Cardiac fibroblast (primary cell): Measurements from ENCODE around the gene STARD13.
"Not testable (repeated sequence)": the region's sequence is repeated elsewhere in the genome, so short reads cannot be mapped to it uniquely, and the experiment has no call there.

Experiments used
- DNase-seq, 2 donors: peaks; one replicate each; pipeline versions ENCODE4 v3.0.0 to v3.0.0-alpha.2; 2010; ENCODE audit warnings: low read depth in 2 of 2
- H3K4me3 ChIP-seq, 2 donors: replicated peaks in 1 of 2; 1 replicate in 1 of 2; 2 replicates in 1 of 2; pipeline ENCODE4 v1.5.1; 2011; ENCODE audit warnings: low read depth in 2 of 2, low read length in 2 of 2, mild to moderate bottlenecking in 2 of 2, moderate library complexity in 1 of 2
- CTCF ChIP-seq: IDR thresholded peaks from one replicate; pipeline ENCODE4 v1.5.1; 2011; ENCODE audit warnings: low read depth, mild to moderate bottlenecking, low read length, inconsistent platforms

STARD13 gene

DNA sequence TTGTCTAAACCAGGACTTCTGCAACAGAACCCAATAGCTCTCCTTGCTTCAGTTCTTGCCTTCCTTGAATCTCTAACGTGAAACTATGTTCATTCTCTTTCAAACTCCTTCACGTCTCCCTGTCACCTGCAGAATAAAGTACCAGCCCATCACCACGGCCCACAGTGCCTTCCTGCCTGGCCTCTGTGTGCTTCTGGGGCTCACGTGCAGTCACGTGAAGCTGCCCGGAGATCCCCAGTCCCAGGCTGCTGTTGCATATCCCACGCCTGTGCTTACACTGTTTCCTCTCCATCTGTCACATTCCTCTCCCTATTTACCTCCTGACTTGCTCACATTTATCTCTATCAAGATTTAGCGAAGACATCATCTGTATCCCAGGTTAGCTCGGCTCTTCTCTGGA, 102.8 kb downstream of the STARD13 start:
- H3K4me3 ChIP-seq: no peak overlapping the region
- no peak for TF ChIP-seq CTCF
- no peak for DNase-seq

GRCh38 chr13:33181264-33181663, 104.3 kb downstream of the STARD13 start:
- no peak for TF ChIP-seq CTCF
- no peak for DNase-seq

DNA sequence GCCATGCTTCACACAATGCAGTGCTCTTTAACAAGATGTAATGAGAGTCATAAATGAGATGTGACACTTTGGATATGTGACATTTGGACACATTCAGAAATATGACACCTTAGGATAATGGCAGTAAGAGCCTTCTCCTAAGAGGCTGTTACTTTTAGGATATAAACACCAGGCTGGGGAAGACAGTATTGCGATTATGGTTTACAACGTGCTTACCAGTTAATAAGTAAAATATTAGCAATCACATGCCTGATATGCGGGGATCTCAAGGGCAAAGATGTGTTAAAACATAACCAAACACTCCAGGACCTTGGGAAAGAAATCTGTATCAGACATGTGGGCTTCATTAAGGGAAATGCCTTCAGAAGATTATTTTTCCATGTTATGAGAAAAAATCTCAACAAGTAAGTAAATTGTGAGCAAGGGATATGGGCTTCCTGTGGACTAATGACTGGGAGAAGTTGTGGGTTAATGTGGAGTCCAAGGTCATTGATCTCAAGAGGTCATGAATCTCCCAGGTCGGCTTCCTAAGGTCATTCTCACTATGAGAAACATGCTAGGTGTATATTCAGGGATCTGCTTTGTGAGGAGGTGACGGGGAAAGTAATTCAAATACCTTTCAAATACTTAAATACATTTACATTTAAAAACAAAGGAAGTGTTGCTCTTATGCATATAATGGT, 105.3 kb downstream of the STARD13 start:
- DNase-seq: no peak
- no peak overlapping the region for H3K4me3 ChIP-seq
- TF ChIP-seq CTCF: no peak

More at GRCh38 chr13:33181264-33181663, 104.3 kb downstream of the STARD13 start:
- H3K4me3 ChIP-seq: no peak overlapping the region

GRCh38 chr13:33179463-33179862, 106.1 kb downstream of the STARD13 start:
- DNase-seq: no peak
- H3K4me3 ChIP-seq: no peak overlapping the region
- TF ChIP-seq CTCF: no peak

DNA sequence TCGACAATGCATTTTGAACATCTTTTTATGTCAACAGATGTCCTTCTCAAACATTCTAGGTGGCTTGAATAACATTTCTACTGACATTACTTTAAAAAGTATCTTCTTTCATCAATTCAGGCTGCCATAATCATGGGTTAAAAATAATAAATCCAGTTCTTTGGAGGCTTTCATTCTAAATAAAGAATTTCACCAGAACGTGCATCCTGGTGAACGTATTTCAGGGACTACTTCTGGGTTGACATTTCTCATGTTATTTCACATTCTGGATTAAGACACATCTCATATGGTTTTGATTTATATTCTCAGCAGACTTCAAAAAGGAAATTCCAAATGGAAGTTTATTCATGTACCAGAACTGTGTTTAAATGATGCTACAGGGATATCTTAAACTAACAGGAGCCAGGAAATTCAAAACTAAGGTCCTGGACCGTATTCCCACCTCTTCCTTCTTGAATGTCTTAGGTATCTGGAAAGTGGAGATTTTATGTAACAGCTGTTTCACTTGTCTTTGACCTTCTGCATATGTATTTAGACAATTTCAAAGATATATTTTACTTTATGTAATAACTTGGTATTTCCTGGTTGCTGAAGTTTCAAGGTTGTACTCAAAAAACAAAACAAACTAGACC, 107.2 kb downstream of the STARD13 start:
- H3K4me3 ChIP-seq: no peak overlapping the region
- DNase-seq: no peak
- no peak for TF ChIP-seq CTCF

GRCh38 chr13:33177340-33178208, 108.0 kb downstream of the STARD13 start:
- not testable (repeated sequence) for DNase-seq, H3K4me3 ChIP-seq

GRCh38 chr13:33176526-33176925, 109.0 kb downstream of the STARD13 start:
- no peak overlapping the region for H3K4me3 ChIP-seq
- peak in 1 of 2 donors; percentile 64 for DNase-seq
- TF ChIP-seq CTCF: no peak
